Activated T-cell treated with anti-CD3 and anti-CD28 coated beads for 1 hour (primary cell): Measurements from ENCODE around the gene COL4A1.

Experiments
- DNase-seq: peaks from one replicate; pipeline ENCODE4 v3.0.0-alpha.2; 2020; ENCODE audit warnings: low read depth

Gene COL4A1

GRCh38 chr13:110306960-110307766 lies at the start of gene COL4A1, which contains the start of gene COL4A2:
TSS of gene COL4A1 (minus strand) at chr13:110307157. CDS start at chr13:110307027, 130 bp downstream.
TSS of gene COL4A2 (plus strand) at chr13:110307284. CDS start at chr13:110307904, 620 bp downstream.
- DNase-seq, result no peak

DNA sequence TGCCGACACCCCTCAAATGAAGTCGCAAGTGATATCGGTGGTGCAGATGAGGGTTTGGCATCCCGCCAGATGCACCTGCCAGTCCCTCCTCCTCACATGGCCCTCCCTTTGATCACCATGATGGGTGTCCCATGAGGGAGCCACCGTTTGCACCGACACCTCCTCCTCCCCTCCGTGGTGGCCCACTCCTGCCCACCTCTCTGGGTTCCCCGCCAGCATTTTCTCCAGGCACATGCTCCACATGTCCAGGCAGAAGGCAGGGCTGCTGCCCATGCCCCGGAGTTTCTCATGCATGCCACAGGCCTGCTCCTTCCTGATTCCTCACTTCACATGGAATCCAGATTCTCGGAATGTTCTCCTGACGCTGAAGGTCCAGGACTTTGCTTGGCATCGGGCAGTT lies 49.4 kb upstream of the COL4A1 start:
- DNase-seq, result no peak

- DNase-seq, result no peak
These were observed 47.9 kb upstream of the COL4A1 start for GRCh38 chr13:110354715-110355473.

DNA sequence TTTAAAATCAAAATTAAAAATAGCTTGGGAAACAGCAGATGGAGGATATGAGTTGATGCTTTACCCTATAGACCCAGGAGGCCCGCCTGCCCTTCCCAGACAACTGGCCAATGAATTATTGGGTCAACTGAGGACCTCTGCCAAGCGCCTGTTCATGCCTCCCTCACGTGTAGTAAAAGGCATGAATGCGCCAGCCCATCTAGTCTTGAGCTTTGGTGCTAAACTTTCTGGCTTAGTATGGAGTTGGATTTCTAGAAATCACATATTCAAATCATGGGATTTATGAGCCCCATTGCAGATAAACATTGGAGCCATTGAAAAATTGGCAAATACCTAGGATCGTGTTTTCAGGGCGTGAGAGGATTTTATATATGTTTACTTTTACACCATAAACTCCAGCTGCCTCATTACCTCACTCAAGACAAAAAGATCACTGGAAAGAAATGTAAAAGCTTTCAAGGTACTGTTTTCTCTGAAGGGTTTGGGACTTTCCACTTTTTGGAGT lies 47.2 kb upstream of the COL4A1 start:
- DNase-seq, result no peak

- no peak for DNase-seq
These were observed 46.5 kb upstream of the COL4A1 start for GRCh38 chr13:110353339-110353977.

DNA sequence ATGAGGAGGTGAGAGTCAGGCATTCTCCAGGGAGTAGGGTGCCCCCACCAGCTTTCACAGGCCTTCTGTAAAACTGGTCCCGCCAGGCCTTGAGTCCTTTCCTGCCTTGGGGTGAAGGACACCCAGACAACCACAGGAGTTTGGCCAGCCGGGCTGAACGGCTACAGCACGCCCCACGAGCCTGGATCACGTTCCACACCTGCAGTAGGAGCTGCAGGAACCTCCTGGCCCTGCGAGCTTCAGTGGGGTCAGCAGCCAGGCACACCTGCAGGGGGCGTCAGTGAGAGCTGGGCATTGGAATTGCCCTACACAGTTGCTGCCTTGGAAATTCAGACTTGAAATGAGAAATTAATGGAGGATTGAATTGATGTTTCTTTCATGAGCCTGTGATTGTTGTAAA lies 45.8 kb upstream of the COL4A1 start:
- no peak for DNase-seq

- no peak for DNase-seq
These were observed 44.9 kb upstream of the COL4A1 start for GRCh38 chr13:110351636-110352420.

DNA sequence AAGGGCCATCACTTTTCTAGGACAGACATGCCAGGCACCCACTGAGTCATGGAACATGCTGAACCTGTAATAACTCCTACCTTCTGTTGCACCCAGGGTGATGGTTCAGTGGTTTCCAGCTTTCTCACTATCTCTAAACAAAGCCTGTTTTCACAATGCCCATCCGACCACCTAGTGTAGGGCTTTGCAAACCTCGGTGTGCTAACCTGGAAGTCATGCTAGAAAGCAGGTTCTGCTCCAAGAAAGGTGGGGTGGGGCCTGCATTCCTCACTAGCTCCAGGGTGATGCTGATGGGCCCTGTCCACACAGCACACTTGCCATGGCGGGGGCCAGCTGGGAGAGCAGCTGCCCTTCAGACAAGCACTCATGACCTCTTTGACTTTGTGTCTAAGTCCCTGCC lies 43.6 kb upstream of the COL4A1 start:
- no peak for DNase-seq

- no peak for DNase-seq
These were observed 43.1 kb upstream of the COL4A1 start for GRCh38 chr13:110350049-110350448.

DNA sequence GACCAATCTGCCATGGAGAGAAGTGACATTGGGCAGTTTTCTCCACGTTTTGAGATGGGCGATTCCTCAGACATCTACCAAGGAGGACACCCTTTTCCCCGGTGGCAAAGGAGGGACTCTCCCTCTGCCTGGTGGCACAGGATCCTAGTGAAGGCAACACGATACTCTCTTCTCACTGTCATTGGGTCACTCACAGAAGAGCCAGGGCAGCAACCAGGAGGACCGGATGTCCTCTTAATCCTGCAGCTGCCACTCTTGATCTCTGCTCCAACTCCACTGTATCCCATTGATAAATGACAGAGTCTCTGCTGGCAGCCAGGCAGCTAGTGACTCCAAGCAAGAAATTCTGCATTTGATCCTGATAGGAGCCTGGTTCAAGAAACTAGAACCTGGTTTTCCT lies 42.3 kb upstream of the COL4A1 start:
- DNase-seq, result no peak

DNA sequence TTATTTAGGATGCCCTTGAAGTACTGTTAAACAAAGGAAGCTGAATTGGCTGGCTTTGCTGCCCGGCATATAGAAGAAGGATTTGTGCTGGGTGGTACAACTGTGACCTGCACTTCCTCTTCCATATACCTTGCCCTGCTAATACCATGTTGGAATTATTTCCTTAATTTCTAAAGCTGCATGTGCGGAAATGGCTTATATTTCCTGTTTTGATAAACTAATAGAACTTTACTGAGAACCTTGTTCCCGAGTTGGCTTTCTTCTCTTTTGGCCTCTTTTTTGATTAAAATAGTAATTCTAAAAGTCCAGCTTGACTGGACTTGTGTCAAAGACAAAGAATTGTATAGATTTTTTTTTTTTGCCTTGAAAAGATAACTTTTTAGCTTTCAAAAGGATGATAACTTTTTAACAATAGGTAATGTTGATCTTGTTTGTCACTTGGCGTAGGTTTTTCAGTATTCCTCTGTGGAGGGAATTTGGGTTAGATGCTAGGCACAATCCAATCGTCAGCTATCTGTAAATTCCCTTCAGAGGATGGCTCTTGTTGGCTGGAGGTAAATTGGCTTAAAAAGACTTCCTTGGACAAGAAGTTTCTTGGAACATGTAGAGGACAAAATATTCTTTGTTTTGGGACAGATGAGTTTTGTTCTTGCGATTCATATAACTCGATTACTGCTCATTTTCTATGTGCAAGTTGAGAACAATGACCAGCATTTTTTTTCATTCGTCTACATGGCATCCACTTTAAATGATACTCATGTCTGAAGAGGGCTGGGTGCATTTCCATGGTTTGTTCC lies 41.5 kb upstream of the COL4A1 start:
- DNase-seq, result no peak

- no peak for DNase-seq
These were observed 40.8 kb upstream of the COL4A1 start for GRCh38 chr13:110347535-110348308.

- no peak for DNase-seq
These were observed 40.1 kb upstream of the COL4A1 start for GRCh38 chr13:110347088-110347487.

DNA sequence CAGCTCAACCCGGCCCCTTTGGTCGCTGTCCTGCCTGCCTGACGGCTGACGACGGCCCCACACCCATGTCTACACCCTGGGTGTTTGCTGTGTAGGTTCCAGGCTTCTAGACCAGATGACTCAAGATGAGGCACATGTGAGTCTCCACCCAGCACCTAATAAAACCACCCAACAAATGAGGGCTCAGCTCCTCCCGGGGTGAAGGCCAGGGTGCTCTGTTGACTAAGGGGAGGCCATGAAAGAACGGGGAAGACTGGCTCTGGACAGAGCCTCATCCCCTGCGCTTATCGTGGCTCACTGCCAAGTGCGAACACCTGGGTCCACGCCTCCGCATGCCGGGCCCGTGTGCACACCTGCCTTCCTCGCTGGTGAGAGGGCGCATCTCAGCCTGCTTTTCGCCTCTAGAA lies 39.7 kb upstream of the COL4A1 start:
- no peak for DNase-seq

DNA sequence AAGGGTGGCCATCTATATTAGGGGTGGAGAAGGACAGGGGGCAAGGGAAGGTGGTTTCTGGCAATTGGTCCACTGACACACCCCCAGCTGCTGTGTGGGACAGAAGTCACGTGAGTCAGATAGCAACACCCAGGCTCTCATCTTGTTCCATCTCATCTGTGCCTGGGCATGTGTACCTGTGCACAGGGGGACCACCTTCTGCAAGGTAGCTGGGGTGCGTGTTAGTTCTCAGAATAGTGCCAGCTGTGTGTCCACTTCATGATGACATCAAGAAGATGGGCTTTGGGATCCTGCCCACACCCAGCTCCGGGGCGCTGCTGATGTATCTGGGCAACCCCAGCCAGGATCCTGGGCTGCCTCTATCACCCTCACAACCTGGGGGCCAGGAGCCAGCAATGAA lies 38.7 kb upstream of the COL4A1 start:
- no peak for DNase-seq

DNA sequence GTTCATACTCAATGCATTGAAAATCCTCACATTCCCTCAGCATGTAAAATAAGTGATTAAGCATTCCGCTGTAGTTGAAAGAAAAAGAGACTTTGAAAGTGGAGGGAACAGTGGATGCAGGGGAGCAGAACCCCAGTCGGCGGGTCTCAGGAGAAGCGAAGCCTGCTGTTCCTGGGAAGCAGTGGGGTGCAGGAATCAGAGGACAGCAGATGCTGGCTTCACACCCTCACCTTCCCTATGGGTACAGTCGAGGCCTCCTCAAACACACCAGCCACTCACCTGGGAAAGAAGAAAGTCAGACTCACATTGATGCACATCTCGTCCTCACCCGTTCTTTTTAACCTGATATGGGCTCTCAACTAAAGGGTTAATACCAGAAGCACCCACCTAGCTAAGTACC lies 38.3 kb upstream of the COL4A1 start:
- no peak for DNase-seq

DNA sequence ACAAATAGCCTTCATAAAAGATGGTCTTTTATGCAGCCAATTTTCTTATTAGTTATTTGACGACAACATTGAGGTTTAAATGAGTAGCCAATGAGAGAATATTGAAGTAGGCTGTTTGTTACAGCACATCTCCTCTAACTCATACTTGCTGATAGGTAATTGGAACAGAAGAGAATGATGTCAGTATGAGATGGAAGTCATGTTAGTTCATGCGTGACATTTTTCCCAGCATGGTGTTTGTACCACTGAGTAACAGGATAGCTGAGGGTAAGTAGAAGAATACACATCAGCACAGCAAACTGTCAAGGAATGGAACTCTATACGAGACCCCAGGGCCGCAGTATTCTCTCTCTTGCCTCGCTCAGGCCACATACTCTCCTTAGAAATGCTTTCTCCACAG lies 37.4 kb upstream of the COL4A1 start:
- no peak for DNase-seq

- DNase-seq, result no peak
These were observed 36.4 kb upstream of the COL4A1 start for GRCh38 chr13:110343241-110343865.

DNA sequence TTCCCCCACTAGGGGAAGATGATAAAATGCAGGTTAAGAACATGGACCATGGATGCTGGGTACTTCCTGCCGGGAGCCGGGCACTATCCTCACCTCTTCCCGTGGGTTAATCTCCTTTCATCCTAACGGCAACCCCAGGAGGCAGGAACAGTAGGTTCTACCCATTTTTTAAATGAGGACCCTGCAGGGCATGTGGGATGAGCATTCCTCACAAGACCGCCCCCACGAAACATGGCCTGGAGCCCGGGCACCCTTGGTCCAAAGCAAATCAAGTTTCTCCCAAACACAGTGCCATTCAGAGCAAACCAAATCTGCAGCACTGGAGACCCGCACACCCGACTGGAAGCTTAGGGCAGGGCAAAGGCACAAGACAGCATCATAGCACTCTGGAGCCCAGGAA lies 35.5 kb upstream of the COL4A1 start:
- no peak for DNase-seq
